ENCODE measurements around the gene STAC2.

- no peak for TF ChIP-seq CTCF (conservative IDR thresholded peaks at IDR 0.05)
- TF ChIP-seq EZH2 (IDR thresholded peaks at IDR 0.05; ENCODE audit: low read depth), result no peak
Observed at GRCh38 chr17:39251997-39252396, 26.3 kb upstream of the STAC2 start.

All from PC-9 (cell line).